Neural cell (in vitro differentiated cells): ENCODE results near the gene CYP4A11.

Experiments used
- CTCF ChIP-seq: fragments of 450-650 bp; IDR thresholded peaks from 2 replicates; pipeline ENCODE4 v1.5.1; 2014; ENCODE audit warnings: antibody characterized with exemption, mild to moderate bottlenecking, moderate library complexity; ENCODE audit not compliant: poor library complexity, severe bottlenecking
- EP300 ChIP-seq: fragments of 450-650 bp; conservative IDR thresholded peaks from 2 replicates; pipeline ENCODE4 v1.6.1; 2014; ENCODE audit warnings: antibody characterized with exemption, mild to moderate bottlenecking, moderate library complexity; ENCODE audit not compliant: poor library complexity, severe bottlenecking
- EZH2 ChIP-seq: fragments of 200-600, 300-800 bp; shearing (Covaris generic), sonication (generic); IDR thresholded peaks from 2 replicates; pipeline ENCODE4 v1.6.1; 2014; ENCODE audit warnings: antibody characterized with exemption, low read length, borderline replicate concordance, mild to moderate bottlenecking; ENCODE audit not compliant: insufficient read depth, poor library complexity, severe bottlenecking
- POLR2AphosphoS5 ChIP-seq: IDR thresholded peaks from 2 replicates; pipeline ENCODE4 v1.6.1; 2012
- RAD21 ChIP-seq: fragments of 450-650 bp; conservative IDR thresholded peaks from 2 replicates; pipeline ENCODE4 v1.6.1; 2014; ENCODE audit warnings: antibody characterized with exemption, mild to moderate bottlenecking, moderate library complexity
- REST ChIP-seq: IDR thresholded peaks from 2 replicates; pipeline ENCODE4 v1.6.1; 2012; ENCODE audit warnings: borderline replicate concordance
- SMC3 ChIP-seq: fragments of 450-650 bp; conservative IDR thresholded peaks from 2 replicates; pipeline ENCODE4 v1.6.1; 2014; ENCODE audit warnings: antibody characterized with exemption, mild to moderate bottlenecking, moderate library complexity; ENCODE audit not compliant: poor library complexity
- TAF1 ChIP-seq: IDR thresholded peaks from 2 replicates; pipeline ENCODE4 v1.6.1; 2012; ENCODE audit warnings: low read depth

GRCh38 chr1:46903481-46903880, 37.8 kb downstream of the CYP4A11 start:
- TF ChIP-seq CTCF, result no peak
- no peak for TF ChIP-seq SMC3
- no peak for TF ChIP-seq POLR2AphosphoS5
- TF ChIP-seq EZH2, result no peak
- no peak for TF ChIP-seq TAF1
- TF ChIP-seq REST, result no peak
- TF ChIP-seq RAD21, result no peak
- no peak for TF ChIP-seq EP300
